ENCODE data around the gene FBXW7.

Gene FBXW7, protein sequence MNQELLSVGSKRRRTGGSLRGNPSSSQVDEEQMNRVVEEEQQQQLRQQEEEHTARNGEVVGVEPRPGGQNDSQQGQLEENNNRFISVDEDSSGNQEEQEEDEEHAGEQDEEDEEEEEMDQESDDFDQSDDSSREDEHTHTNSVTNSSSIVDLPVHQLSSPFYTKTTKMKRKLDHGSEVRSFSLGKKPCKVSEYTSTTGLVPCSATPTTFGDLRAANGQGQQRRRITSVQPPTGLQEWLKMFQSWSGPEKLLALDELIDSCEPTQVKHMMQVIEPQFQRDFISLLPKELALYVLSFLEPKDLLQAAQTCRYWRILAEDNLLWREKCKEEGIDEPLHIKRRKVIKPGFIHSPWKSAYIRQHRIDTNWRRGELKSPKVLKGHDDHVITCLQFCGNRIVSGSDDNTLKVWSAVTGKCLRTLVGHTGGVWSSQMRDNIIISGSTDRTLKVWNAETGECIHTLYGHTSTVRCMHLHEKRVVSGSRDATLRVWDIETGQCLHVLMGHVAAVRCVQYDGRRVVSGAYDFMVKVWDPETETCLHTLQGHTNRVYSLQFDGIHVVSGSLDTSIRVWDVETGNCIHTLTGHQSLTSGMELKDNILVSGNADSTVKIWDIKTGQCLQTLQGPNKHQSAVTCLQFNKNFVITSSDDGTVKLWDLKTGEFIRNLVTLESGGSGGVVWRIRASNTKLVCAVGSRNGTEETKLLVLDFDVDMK

DNA sequence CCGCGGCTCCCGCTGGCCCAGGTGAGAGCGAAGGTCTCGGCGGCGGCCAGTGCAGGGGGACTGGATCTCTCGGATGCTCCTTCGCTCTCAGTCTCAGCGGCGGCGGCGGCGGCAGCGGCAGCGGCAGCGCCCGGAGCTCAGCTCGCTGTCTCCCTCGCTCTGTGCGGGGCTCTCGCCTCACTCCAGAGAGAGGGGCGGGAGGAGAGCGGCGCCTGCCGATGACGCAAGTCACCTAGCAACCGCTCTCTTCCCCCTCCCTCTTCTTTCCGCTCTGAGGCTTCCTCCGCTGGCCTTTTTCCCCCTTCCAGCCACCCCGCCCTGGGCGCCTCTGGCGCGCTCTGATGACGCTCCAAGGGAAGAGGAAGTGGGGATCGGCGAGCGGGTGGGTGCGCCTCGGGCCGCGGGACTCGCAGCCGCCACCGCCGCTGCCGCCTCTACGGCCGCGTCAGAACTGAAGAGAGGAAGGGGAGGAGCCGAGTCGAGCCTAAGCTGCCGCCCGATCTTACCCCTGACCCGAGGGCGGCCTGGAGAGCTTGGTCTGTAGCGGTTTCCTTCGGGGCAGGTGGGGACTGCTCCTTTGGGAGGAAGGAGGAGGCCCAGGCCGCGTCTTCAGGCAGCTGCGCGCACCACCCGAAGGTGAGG, at the start of gene FBXW7:
TSS of gene FBXW7 (minus strand) at position 190 of the 642 bp plus-strand sequence. CDS start 124,289 bp downstream, outside the sequence.
- in situ Hi-C loops (cut with MboI; ENCODE audit: low sequenced_read_pairs) = no loop called here

DNA sequence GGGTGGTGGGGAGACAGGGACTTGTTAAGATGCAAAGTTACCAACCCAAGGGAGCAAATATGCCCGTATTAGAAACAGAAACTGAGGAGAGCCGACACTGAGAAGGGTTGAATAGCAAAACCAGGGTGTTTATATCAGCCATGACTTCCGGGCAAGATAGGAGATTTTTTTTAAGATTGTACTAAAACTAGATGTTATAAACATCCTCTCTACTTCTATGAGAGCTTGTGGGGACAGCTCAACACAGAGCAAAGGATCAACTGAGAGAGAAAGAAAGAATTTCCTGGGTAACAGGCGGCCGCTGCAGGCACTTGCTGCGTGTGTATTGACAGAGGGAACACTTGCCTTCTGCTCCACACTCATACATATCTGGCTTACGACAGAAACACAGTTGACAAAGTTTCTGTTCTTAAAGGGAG, 49.1 kb upstream of the FBXW7 start:
- in situ Hi-C loops (cut with MboI; ENCODE audit: low sequenced_read_pairs) = no loop called here

DNA sequence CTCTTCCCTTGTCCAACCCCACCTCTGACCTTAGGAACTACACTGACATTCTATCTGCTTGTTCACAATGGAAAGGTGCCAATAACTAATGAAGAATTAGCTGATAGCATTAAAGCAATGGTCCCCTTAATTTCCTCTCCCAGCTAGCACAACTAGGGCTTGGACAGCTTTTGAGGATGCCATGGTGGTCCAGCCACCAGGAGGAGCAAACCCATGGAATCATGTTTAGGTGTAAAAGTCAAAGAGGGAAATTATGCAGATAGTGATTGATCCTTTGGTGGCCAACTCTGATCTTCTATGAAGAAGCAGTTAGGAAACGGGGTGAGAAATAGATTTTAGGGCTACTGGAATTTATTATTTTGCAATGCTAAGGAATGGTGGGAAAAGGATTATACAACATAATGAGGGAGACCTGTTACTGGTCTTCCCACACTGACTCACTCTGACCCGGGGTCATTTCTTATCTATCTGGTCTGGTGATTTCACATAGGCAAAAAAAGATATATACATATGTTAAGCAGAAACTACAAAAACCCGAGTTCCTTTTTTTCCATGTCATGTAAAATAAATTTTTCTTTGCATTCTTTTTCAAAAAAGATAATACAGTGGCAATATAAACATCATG, 45.8 kb upstream of the FBXW7 start:
- in situ Hi-C loops (cut with MboI; ENCODE audit: low sequenced_read_pairs) = no loop called here

DNA sequence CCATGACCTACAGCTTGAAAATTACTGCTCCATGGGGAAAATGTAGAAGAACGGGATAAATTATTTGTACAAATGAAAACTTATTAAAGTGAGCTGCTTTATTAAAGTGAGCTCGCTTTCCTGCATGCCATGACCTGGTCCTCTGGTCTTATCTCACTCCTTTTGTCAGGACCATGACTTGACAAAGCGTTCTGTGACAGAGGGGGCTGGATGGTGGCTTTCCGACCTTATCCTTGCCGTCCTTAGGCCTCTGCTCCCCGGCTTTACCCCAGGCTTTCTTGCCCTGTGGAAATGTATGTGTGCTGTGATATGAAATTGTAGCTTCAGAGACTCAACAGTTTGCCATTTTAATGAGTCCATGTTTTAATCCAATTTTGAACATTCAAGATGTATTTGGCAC, 44.0 kb upstream of the FBXW7 start:
- in situ Hi-C loops (cut with MboI; ENCODE audit: low sequenced_read_pairs) = no loop called here

DNA sequence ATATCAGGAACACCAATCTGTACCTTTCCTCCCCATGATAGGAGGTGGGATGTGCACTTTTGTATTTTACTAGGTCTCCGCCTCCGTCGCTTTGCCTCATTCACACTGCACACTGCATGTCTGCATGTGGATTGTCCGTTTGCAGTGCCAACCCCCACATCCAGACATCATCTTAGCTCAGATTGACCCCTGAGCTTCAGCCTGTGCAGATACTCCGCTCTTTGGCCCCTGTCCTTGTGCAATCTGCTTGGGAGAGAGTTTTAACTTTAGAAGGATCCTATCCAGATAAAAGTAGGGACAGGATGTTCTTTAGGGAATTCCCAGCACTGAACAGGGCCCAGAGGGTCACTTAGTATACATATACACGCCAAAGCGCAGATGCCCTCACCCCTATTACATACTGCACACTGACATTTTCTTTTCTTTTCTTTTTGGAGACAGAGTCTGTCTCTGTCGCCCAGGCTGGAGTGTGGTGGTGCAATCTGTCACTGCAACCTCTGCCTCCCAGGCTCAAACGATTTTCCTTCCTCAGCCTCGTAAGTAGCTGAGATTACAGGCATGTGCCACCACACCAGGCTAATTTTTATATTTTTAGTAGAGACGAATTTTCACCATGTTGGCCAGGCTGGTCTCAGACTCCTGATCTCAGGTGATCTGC, 43.3 kb upstream of the FBXW7 start:
- in situ Hi-C loops (cut with MboI; ENCODE audit: low sequenced_read_pairs) = no loop called here

DNA sequence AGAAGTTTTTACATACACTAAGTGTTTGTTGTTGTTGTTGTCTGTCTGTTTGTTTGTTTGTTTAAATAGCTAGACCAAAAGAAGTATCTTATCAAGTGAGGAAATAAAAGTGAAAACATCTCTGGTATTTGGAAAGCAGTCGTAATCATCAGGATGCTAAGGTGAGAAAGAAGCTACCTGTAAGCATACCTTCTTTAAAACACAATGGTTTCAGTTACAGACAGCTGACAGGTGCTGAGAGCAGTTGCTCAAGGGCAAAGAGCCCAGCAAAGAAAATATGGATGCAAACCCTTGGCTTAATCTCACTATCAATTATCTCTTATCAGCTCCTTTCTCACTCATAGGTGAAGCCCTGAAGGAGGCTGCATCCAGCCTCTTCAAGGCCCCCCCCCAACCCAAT, 42.8 kb upstream of the FBXW7 start:
- in situ Hi-C loops (cut with MboI; ENCODE audit: low sequenced_read_pairs) = no loop called here

DNA sequence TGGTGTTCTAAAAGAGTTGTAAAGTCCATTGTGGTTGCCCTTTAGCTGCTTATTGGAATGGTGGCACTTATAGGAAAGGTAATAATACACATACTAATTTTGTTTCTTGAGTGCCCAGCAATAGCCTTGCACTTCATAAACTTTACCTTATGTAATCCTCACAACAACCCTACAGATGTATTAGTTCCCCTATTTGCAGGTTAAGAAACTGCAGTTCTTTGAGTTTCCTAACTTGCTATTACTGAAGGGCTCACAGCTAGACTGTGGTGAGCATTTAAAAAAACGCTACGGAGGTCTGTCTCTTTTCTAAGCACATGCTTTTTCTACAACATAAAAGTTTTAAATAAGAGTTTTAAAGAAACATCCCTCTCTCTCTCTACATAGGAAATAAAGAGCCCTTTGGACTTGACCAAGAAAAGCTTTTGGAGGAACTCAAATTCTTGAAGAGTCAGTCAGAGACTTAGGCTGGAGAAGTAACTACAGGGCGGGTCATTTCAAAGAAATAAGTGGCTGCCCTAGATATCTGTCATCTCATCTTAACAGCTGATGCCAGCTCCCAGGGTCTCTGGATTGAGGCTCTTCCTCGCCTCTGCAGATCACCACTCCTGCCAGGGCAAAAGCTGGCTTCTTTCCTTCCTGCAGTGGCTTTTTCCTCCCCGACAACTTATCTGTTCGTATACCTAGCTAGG, 42.0 kb upstream of the FBXW7 start:
- in situ Hi-C loops (cut with MboI; ENCODE audit: low sequenced_read_pairs) = no loop called here

DNA sequence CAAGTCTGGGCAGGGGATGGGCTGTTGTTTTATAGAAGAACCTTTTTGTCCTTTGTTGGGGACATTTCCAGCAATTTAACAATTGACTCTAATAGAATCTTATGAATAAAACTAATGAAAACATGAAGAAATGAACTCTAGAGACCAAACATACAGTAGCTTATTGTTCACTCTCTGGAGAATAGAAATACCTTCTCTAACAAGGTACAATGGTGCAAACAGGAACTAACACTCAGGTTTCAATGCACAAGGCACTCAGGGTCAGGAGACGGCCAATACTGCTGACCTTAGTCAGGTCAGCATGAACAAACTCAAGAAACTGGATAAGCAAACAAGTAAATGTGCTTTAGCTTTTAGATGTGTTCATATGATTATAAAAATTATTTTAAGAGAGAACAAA, 39.6 kb upstream of the FBXW7 start:
- in situ Hi-C loops (cut with MboI; ENCODE audit: low sequenced_read_pairs) = no loop called here

DNA sequence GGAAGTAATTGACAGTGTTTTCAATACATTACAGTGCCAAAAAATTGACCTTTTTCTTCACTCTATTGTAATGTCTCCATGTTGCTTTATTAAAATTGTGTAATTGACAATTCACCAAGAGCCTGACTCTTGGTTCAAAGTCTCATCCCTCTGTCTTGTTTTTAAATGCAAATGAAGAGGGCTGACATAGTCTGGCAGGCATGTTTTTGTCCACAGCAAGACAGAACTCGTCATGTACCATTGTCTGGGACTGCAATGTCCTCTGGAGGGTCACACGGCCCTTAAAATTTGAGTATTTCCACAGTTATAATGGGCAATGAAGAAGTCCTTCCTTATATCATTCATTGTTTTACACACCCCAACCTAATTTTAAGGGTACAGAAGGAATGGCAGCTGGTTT, 38.0 kb upstream of the FBXW7 start:
- in situ Hi-C loops (cut with MboI; ENCODE audit: low sequenced_read_pairs) = no loop called here

DNA sequence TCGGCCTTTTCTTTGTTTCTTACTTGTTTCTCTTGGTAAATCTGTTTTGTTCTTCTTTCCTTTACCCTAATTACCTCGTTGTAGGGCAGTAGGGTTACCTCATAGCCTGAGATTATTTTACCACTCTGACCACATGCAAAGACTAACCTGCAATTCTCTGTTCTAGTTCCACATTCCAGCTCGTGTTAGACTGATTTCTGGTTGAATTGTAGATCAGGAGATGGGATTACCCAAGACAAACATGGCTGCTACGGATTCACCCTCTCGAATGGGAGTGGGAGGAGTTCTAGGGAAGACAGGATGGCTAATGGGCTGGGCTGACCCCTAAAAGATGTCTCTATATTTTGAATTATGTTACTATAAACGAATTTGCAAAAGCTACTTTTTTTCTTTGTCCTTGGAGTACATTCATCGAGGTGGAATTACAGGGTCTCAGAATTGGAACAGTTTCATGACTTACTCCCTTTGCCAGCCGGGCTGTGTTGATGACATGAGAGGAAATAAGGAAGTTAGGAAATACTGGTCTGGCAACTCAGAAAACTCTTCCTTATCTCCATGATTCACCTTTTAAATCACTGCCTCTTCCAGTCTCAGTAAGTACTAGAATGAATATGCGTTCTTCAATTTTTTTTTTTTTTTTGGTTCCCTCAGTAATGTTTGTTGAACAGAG, 36.7 kb upstream of the FBXW7 start:
- in situ Hi-C loops (cut with MboI; ENCODE audit: low sequenced_read_pairs) = no loop called here

DNA sequence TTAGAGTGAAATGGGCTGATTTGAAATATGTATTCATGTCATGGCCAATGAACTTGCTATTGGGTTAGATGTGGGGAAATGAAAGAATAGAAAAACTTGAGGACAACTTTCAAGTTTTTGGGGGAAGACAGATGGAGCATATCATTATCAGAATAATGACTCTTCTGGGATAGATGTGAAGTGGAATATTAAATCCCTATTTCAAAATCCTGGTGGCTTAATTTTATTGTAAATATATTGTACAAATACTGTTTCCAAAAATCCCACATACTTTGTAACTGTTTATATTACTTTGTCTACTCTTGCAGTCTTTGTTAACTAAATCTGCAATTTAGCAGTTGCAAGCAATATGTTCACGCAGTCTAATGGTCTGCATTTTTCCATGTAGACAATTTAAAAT, 35.9 kb upstream of the FBXW7 start:
- in situ Hi-C loops (cut with MboI; ENCODE audit: low sequenced_read_pairs) = no loop called here

DNA sequence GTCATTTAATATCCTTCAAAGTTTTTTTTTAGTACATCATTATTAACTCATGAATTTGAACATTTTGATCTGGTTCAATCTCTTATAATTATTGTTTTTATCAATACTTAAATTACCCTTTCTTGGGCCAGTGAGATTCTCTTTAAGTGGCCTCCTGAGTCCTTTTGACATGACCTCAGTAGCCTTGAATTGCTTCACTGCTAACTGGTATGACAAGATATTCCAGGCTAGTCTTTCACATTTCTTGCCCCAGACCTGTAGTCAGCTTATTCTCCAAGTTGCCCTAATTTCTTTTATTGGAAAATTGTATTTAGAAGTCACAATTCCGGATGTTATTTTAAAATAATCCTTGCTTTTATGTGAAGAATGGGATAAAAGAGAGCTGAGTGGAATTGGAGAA, 35.4 kb upstream of the FBXW7 start:
- in situ Hi-C loops (cut with MboI; ENCODE audit: low sequenced_read_pairs) = no loop called here

DNA sequence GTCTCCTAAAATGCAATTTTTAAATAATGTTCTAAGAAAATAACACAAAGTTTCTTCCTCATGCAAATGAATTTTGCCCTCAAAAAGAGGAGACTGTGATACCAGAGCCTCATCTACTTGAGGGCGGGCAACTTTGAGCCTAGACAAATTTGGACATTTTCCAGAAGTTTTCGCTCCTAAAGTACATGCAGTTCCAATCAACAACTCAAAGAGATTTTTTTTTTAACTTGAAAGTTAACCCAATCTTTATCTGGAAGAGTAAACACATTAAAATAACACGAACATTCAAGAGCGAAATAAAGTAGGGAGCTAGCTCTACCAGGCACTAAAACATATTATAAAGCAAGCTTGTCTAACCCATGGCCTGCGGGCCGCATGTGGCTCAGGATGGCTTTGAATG, 29.4 kb upstream of the FBXW7 start:
- in situ Hi-C loops (cut with MboI; ENCODE audit: low sequenced_read_pairs) = no loop called here

DNA sequence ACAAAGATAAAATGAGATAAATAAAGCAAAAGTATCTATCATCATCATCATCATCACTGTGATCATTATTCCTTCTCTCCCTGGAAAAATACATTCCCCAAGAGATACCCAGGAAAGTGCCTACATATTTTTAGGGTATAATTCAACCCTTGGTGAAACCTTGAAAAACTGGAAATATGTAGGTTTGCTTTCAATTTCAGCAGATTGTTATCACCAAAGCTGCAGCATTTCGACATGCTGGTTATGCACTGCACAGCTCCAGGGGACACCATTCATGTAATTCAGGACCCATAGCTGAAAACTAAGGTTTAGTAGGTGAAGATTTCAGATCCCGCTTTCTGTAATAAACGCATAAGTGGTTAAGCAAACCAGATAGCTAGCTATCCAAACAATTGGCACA, 28.4 kb upstream of the FBXW7 start:
- in situ Hi-C loops (cut with MboI; ENCODE audit: low sequenced_read_pairs) = no loop called here

DNA sequence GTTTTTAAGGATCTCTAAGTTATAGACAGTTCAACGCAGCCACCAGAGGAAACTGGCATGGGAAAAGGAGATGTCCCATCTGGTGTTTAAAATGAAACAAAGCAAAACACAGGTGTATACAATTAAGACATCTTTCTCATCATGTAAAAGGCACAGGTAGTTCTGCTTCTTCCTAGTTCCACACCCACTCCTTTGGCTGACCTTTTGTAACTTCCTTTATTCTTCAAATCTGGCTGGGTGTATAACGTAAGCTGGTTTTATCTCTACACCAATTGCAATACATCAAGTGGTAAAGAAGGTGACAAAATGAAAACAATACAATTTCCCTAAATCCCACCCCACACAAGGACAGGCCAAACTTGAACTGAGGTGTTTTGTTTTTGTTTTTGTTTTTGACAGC, 27.3 kb upstream of the FBXW7 start:
- in situ Hi-C loops (cut with MboI; ENCODE audit: low sequenced_read_pairs) = no loop called here

DNA sequence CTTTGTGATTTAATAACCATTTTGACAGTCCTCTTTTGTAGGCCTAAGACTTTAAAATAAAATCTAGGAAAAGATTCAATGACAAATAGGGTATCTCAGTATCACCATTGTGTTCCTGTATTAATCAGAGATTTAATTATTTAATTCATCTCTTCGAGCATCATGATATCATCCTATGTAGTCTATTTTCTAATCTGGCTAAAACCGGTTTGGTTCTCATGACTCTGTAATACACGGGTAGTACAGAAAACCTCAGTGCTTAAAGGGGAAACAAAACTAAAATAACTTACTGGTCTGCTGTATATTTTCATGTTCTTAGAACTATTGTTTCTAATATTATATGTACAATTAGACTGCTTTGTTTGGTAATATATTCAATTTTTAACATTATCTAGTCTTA, 23.7 kb upstream of the FBXW7 start:
- in situ Hi-C loops (cut with MboI; ENCODE audit: low sequenced_read_pairs) = no loop called here

DNA sequence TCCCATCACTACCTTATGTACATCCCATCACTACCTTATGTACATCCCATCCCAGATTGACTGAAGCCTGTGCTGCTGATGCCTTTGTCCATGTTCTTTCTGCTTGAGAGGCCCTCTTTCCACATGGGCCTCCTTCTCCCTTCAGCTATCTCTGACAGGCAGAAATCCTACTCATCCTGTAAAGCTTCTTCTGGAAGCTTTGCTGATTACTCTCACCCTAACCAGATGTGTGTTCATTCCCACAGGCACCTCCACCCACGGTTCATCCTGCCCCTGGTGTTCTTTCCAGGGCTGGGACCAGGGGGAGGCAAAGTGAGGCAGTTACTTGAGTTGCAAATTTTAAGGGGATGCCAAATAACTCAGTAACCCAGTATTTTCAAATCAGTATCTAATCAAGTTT, 22.5 kb upstream of the FBXW7 start:
- in situ Hi-C loops (cut with MboI; ENCODE audit: low sequenced_read_pairs) = no loop called here

DNA sequence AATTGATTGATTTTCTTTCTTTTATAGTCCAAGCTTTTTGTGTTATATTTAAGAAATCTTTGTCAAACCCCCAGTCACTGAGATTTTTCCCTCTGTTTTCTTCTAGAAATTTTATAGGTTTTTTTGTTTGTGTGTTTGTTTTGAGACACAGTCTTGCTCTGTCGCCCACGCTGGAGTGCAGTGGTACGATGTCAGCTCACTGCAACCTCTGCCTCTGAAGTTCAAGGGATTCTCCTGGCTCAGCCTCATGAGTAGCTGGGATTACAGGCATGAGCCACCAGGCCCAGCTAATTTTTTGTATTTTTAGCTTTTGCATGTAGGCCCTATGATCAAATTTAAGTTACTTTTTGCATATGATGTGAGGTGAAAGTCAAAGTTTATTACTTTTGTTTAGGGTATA, 20.9 kb upstream of the FBXW7 start:
- in situ Hi-C loops (cut with MboI; ENCODE audit: low sequenced_read_pairs) = no loop called here

DNA sequence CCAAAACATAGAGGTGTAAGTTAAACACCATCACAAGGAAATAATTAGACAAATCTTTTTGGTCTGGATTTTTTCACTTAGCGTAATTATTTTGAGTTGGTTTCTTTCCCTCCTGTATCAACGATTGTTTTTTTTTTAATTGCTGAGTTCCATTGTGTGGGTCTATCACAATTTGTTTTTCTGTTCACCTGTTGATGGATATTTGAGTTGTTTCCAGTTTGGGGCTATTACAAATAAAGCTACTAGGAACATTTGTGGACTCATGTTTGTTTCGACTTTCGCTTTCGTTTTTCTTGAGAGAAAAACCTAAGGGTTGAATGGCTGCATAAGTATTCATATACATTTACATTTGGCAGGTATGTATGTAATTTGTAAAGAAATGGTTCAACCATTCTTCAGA, 20.4 kb upstream of the FBXW7 start:
- in situ Hi-C loops (cut with MboI; ENCODE audit: low sequenced_read_pairs) = no loop called here

DNA sequence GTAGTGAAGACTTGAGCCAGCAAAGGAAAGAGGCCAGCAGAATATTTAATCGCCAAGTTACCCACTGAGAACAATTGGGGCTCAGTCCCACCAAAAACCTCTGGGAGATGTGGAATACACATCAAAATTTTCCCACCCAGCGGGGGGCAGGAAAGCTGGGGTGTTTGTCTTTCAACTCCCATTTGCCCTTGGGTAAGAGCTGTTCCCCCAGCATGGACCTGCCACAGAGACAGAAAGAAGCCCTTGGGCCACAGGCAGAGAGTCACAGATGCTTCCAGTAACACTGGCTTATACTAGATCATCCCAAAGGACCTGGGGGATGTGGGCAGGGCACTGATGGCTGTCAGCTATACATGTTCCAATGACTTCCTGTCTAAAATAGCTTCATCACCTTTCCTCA, 18.9 kb upstream of the FBXW7 start:
- in situ Hi-C loops (cut with MboI; ENCODE audit: low sequenced_read_pairs) = no loop called here
